SU-DHL-6 (cell line): ENCODE data around the gene DIPK1A.

ENCODE experiments used
- EZH2phosphoT487 ChIP-seq: fragments of 200-600 bp; sonication (generic), shearing (Covaris generic); conservative IDR thresholded peaks from 2 replicates; pipeline ENCODE4 v1.6.1; 2018; ENCODE audit warnings: mild to moderate bottlenecking, antibody characterized with exemption, low read length, moderate library complexity, mixed read lengths
- TF ChIP-seq, protein P1 (sequence below): fragments of 200-600 bp; sonication (generic); IDR thresholded peaks from one replicate; pipeline ENCODE4 v1.5.1; 2017; ENCODE audit warnings: antibody characterized with exemption, mild to moderate bottlenecking, low read length, moderate library complexity; ENCODE audit not compliant: insufficient read depth, poor library complexity, severe bottlenecking

DNA sequence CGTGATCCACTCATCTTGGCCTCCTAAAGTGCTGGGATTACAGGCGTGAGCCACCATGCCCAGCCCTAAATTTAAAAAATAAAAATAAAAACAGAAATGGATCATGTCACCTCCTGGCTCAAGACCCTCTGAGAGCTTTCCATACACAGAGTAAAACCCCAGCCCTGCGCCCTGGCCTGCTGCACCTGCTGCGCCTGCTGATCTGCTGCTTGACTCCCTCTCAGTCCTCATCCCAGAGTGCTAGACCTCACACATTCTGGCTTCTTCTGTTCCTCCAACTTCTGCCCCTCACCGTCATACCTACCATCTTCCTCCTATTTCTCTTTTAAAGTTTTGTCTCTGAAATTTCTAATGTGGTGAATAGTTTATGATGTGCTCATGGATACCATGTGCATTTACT lies 42.7 kb upstream of the DIPK1A start:
- TF ChIP-seq, protein P1, sequence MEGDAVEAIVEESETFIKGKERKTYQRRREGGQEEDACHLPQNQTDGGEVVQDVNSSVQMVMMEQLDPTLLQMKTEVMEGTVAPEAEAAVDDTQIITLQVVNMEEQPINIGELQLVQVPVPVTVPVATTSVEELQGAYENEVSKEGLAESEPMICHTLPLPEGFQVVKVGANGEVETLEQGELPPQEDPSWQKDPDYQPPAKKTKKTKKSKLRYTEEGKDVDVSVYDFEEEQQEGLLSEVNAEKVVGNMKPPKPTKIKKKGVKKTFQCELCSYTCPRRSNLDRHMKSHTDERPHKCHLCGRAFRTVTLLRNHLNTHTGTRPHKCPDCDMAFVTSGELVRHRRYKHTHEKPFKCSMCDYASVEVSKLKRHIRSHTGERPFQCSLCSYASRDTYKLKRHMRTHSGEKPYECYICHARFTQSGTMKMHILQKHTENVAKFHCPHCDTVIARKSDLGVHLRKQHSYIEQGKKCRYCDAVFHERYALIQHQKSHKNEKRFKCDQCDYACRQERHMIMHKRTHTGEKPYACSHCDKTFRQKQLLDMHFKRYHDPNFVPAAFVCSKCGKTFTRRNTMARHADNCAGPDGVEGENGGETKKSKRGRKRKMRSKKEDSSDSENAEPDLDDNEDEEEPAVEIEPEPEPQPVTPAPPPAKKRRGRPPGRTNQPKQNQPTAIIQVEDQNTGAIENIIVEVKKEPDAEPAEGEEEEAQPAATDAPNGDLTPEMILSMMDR = no peak
- no peak for TF ChIP-seq EZH2phosphoT487
